Adipose tissue (tissue), 3 donors: ENCODE measurements around the gene FBXL17. TPM values are rescaled to one million over a fixed set of nuclear protein-coding genes. Genes with fewer than 3 reads are reported as not detected.
"Not testable (repeated sequence)": the region's sequence is repeated elsewhere in the genome, so short reads cannot be mapped to it uniquely, and the experiment has no call there.

Source experiments
- H3K27ac ChIP-seq: one replicate; pipeline ENCODE4 v1.5.1; 2013; ENCODE audit warnings: low read depth, low read length
- WGBS, 3 donors: extraction: QIAGEN DNeasy Blood & Tissue Kit; methylation state at CpG; one replicate each; pipeline ENCODE4 v1.1.7; 2013; 5-methylcytosine and 5-hydroxymethylcytosine counted together
- polyA plus RNA-seq, 3 donors: library from polyadenylated mRNA; stranded (reverse); fragments of 200-250 nt; gene quantifications; one replicate each; pipeline ENCODE4 v1.2.3, GENCODE V29; 2013
- donor health status: healthy with polysubstance abuse.
- donor health status: Bipolar disorder and iron deficiency.
- donor health status: healthy.

The FBXL17 gene
- polyA plus RNA-seq, 3 donors, result 4.1 to 11.2 (median 10.1) TPM

DNA sequence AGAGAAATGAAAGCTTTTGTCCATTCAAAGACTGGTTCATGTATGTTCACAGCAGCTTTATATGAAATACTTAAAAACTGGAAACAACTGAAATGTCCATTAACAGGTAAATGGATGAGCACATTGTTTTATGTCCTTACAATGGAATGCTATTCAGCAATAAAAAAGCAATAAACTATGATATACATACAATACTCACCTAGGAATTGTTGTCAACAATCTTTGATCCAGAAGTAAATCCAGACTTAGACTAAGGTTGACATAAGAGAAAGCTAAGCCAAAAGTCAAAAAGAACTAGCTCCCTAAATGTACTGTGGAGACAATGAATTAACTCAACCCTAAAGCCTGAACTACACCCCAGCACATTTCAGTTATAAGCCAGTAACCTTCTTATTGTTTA lies 54.9 kb downstream of the FBXL17 start:
- H3K27ac ChIP-seq, result no peak overlapping the region

DNA sequence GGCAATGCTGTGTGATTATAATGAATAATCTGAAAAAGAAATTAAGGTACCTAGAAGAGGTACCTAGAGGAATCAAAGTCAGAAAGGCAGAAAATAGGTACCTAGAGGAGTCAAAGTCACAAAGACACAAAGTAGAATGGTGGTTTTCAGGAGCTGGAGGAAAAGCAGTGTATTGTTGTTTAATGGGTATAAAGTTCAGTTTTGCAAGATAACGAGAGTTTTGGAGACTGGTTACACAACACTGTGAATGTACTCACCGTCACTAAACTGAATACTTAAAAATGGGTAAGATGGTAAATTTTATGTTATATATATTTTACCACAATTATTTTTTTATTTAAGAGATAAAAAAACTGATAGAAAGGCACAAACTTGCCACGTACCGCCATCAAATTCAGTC lies 57.0 kb downstream of the FBXL17 start:
- 92 to 95% (median 94%) methylated on average over 4 of the region's 4 CpGs for WGBS, 3 donors
- no peak overlapping the region for H3K27ac ChIP-seq

DNA sequence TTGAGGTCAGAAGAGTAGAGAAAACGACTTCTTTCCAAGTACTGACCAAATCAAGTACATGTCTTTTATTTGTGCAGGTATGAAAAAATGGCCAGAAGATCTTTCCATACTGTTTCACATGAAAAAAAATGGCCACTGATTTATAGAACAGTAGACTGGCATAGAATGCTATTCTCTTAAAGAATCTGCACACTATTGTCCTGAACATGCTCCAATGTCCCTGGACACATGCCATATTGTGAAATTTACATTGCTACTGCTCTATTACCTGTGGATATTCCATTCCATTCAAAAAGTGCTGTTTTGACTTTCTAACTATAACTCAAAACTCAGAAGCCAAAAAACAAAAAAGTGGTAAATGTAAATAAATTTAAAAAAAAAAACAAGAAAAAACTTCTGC lies 60.6 kb downstream of the FBXL17 start:
- WGBS, 3 donors, result 91 to 97% (median 94%) methylated on average over 1 of the region's 1 CpG
- H3K27ac ChIP-seq, result no peak overlapping the region

DNA sequence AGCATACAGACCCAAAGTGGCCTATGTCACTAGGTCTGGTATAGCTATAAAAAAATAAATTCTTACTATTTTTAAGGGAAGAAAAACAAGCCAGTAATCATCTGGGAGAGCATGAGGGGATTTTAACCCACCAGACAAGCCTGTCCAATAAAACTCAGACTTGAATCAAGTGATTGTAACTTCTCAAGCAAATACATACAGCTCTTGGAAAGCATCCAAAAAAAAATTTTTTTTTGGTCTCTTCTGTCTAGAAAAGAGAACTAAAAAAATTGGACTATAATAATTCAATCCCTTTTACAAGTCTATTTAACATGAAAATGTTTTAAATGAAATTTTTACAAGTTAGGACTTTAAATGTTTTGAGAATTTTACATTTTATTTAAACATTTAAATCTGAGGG lies 61.7 kb downstream of the FBXL17 start:
- H3K27ac ChIP-seq, result no peak overlapping the region

DNA sequence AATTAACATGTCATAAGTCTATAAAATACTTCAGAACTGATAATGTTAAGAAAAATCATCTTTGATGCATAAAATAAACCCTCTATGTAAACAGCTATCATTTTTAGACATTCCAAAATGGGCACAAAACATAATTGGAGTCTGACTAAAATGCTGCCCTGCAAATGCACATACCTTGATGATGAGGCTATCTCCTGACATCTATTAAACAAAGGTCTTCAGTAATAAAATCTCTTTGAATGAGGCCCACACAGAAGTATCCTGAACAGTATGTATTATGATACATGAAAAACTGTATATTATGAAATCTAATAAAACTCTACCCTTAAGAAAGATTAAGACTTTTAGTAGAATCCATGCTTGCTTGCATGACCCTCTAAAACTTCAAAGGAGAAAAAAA lies 66.1 kb downstream of the FBXL17 start:
- no peak overlapping the region for H3K27ac ChIP-seq

DNA sequence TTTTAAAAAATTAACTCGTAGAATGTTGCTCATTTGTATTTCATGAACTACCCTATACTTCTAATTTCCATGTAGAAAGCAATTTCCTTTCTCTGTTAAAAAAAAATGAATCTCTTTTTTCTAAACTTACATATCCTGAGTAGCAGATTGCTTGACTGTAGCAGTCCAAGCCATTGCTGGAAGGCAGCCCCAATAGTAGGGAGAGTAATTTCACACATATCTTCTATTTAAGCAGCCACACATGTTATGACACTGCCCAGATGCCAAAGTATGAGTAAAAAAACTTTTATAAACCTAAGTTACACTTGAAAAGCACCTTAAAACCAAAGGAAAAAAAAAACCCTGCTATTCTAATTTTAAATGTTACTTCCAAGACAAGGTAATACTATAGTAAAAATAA lies 69.6 kb downstream of the FBXL17 start:
- WGBS, 3 donors, result 95% methylated on average over 1 of the region's 1 CpG

DNA sequence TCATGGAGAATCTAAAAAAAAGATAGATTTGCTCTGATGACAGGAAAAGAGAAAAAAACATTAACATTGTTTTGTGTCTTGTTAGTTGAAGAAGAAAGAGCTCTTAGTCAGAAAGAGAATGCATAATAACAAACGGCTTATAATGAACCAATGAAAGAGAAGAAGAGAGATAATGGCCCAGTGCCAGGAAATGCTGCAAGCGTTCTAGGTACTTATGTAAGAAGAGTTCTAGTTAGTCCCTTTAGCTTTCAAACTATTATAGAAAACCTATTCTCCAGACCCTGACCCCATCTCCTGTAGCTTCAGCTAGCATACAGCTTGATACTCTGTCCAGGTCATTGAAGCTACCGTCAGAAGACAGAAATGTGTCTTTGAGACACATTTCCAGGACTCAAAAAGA lies 70.2 kb downstream of the FBXL17 start:
- H3K27ac ChIP-seq, result no peak overlapping the region
- WGBS, 3 donors, result 80 to 95% (median 86%) methylated on average over 3 of the region's 3 CpGs

More for the DNA sequence above, 69.6 kb downstream of the FBXL17 start:
- no peak overlapping the region for H3K27ac ChIP-seq

DNA sequence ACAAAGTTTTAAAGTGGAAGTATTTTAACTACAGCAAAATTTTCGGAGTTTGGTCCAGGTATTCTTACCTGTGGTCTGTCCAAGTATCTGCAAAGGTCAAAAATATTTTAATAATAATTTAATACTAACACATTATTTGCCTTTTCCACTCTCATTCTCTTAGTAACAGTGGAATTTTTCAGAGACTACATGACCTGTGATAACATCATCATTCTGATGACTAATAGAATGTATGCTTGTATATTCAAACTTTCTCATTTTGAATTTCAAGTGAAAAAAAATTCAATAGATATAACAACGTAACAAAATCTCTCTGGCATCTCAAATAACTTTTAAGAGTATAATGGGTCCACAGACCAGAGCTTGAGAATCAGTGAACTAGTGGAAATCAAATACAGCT lies 78.3 kb downstream of the FBXL17 start:
- no peak overlapping the region for H3K27ac ChIP-seq
- WGBS, 3 donors, result 91 to 93% (median 92%) methylated on average over 2 of the region's 2 CpGs

DNA sequence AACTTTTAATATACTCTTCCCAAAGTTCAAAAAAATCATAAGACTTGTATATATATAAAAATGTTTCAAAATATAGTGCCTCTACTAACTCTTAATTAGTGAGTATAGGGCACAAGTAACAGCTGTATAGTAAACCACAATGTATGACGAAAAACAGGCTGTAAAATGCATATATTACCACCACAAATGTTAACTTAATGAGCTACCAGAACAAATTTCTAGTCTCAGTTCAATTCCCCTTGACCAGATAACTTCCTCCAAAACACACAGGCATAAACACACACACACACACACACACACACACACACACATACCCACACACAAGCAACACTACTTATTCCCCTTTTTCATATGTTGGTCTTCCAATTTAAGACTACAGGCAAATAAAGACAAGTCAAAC lies 78.8 kb downstream of the FBXL17 start:
- H3K27ac ChIP-seq, result no peak overlapping the region
- 83 to 93% (median 86%) methylated on average over 1 of the region's 1 CpG for WGBS, 3 donors

DNA sequence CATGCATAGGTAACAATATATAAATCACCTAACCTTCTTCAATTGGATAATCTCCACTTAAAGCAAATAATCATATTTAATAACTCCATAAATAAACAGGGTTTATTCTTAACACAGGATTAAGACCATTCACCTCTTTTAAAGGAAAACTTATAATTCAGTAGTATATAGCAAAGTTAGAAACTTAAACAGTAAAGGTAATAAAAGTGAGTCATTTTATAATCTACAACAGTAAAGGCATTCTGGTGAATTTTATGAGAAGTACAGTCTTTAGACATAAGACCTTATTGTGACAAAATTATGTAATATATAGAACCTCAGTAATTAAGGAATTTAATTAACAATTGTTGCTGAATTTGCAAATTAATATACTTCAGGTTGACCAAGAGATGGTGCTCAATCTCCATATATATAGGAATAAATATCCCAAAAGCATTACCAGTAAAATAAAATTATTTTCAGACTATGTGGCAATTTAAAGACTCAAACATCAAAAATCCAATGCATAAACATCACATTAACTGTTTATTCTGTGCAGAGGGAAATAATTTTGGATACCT lies 84.8 kb downstream of the FBXL17 start:
- no peak overlapping the region for H3K27ac ChIP-seq

DNA sequence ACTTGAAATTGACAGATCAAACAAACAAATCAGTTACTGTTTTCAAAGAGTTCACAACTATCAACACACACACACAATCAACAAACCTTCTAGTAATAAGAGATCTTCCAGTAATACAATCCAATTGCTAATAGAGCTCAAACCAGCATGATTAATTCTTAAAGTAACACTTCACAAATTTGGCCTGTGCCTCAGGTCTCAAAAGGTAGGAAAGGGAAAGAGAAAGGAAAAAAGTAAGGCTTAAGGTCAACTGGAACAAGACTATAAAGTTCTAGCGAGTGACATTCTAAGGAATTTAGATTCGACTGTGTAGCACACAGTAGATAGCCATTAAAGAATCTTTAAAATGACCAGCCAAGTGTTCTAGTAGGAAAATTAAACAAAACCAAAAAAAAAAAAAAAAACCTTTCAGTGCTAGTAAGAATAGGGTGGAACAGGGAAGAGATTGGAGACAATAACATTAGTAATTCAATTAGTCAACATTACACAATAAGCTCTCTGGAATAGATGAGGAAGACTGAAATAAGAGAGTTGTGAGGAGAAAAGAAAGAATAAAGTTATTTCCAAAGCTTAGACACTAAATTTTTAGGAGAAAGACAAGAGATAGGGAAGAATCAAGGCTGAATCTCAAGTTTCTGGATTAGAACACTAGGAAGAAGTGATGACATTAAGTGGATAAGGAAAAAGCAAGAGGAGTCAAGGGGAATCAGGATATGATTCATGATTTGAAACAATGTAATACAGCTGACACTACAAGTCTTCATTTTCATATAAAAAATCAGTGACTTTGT lies 86.1 kb downstream of the FBXL17 start:
- H3K27ac ChIP-seq, result no peak overlapping the region
- WGBS, 3 donors, result 90 to 97% (median 96%) methylated on average over 2 of the region's 2 CpGs

DNA sequence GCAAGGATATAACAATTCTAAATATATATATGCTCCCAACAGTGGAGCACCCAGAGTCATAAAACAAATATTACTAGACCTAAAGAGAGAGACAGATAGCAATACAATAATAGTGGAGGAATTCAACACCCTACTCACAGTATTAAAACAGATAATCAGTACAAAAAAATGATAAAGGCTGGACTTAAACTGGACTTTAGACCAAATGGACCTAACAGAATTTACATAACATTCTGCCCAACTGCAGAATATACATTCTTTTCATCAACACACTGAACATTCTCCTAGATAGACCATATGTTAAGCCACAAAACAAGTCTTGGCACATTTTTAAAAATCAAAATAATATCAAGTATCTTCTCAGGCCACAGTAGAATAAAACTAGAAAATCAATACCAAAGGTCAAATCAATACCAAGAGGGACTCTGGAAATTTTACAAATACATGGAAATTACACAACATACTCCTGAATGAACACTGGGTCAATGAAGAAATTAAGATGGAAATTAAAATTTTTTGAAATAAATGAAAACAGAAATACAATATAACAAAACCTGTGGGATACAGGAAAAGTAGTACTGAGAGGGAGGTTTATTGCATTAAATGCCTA lies 100.8 kb downstream of the FBXL17 start:
- no peak overlapping the region for H3K27ac ChIP-seq

DNA sequence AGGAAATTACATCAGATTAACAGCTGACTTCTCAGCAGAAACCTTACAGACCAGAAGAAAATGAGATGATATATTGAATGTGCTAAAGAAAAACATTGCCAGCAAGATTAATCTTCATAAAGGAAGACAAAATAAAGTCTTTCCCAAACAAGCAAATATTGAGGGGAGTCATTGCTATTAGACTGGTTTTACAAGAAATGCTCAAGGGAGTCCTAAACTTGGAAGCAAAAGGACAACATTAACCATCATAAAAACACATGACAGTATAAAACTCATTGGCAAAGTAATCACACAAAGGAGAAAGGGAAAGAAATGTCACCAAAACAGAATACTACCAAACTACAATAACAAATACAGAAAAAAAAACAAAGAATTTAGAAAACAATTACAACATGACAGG lies 101.7 kb downstream of the FBXL17 start:
- no peak overlapping the region for H3K27ac ChIP-seq

DNA sequence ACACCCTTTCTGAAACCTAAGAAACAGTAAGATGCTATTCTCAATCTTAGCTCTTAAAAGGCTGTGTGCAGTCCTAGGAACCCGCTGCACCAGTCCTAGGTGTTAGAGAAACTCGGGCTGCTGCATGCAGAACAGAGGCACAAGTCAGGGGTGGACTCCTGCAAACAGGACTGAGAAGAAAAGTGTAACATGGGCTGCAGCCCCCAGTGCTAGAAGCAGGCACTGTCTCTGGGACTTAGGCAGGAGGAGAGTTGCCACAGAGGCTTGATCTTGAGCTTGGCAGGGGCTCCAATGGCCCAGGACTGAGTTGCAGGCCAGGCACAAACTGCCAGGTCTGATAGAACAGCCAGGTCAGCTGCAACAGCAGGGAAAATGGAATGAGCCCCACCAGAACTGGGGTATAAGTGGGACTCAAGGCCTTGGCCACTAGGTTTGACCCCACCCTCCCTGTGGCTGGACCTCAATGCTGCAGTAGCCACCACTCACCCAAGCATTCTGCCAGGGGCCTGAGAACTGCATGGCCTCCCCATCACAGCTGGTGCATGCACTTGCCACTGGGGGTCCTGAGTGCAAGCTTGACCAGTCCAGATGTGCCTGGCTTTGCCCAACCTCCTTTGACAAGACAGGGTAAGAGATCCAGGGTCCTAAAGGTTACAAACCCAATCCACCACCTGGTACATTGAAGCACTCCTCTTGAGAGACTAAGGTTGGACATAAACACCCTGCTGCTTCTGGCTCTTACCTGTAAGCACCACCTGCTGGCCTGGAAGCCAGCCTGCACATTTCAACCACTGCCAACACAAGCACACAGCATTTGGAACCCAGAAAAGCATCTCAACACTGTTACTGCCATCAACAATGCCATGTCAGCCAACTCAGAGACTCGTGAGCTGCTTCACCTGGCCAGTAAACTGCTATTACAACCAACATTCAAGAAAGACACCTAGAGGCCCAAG lies 103.3 kb downstream of the FBXL17 start:
- WGBS, 3 donors, result 95 to 98% (median 95%) methylated on average over 3 of the region's 3 CpGs
- H3K27ac ChIP-seq, result no peak overlapping the region

DNA sequence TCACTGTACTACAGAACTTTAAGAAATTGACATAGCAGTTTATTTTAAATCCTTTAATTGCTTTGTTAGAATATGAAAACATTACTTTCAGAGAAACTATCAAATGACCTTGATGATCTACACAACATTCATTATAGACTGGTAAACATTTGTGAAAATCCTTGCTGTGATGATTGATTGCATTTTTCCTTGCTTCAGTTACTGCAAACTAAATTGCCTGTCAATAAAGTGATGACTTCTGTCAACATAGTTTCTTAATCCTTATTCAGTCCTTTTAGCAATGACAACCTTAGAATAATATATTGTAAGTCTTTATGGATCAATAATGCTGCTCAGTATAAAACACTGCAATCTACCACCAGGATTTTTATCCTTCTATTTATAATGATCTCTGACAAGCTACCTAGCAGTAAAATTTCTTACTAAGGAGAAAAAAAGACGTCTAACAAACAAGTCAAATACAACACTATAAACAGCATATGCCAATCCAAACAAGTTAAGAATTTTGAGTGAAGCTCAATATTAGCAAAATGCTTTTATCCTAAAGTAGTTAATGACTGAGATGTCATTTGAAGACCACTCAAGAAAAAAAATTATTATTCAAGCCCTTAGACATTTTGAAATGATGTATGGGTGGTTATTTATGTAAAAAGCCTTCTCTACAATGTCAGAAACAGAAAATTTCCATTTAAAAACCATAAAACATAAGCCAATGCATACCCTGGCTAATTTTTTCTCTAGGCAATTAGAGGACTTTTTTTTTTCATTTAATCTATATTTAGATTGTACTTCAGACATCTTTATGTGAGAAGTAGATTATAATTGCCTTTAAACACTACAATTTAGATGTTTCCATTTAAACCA lies 105.5 kb downstream of the FBXL17 start:
- H3K27ac ChIP-seq, result no peak overlapping the region
- 37 to 90% (median 84%) methylated on average over 1 of the region's 1 CpG for WGBS, 3 donors

DNA sequence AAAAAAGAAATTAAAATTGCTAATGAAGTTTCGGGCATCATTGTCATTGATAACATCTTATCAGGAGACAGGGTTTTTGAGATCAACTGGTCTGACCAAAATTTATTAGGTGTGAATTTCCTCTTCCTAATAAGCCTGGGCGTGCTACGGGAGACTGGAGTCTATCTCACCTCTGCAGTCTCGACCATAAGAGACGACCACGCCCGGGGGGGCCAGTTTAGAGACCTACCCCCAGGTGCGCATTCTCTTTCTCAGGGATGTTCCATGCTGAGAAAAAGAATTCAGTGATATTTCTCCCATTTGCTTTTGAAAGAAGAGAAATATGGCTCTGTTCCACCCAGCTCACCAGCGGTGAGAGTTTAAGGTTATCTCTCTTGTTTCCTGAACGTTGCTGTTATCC lies 107.8 kb downstream of the FBXL17 start:
- H3K27ac ChIP-seq, result not testable (repeated sequence)
- WGBS, 3 donors, result 97 to 98% (median 97%) methylated on average over 10 of the region's 10 CpGs

DNA sequence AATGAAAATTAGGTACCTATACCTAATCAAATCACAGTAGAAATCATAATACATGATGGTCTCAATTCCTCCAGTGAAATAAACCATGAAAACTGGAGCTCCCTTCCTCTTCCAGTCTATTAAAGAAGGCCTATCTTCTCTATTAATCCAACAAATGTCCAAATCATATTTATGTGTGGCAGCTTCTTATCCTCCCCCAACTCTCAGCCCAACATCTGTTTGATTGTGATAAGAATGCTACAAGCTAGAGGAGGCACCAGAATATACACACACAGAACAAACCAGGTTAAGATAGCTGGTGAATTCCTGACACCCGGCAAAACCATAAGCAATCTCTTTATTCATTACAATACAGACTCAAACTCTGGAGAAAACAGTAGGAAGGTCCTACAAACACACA lies 110.8 kb downstream of the FBXL17 start:
- H3K27ac ChIP-seq, result no peak overlapping the region
- 58 to 71% (median 59%) methylated on average over 1 of the region's 1 CpG for WGBS, 3 donors

DNA sequence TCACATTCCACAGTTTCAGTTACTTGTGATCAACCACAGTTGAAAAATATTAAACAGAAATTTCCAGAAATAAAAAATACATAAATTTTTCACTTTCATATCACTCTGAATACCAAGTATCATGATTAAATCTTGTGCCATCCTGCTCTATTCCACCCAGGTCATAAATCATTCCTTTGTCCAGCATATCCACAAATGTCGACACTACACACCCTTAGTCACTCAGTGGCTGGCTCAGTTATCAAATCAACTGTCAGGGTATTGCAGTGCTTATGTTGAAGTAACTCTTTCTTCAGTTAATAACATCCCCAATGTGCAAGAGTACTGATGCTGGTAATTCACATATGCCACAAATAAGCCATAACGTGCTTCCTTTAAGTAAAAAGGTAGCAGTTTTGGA lies 115.7 kb downstream of the FBXL17 start:
- H3K27ac ChIP-seq, result no peak overlapping the region
- WGBS, 3 donors, result 83 to 90% (median 86%) methylated on average over 2 of the region's 2 CpGs
